Measurements from ENCODE around the gene OR52A5.
"Not testable (repeated sequence)": the region's sequence is repeated elsewhere in the genome, so short reads cannot be mapped to it uniquely, and the experiment has no call there.

Gene OR52A5

GRCh38 chr11:5154657-5155056 lies 16.5 kb upstream of the OR52A5 start, which contains the start of gene OR52A1:
Gene OR52A1 (minus strand): TSS chr11:5154757. CDS start chr11:5152369, 2,388 bp downstream.
- DNase-seq (ENCODE audit: low read depth in 2 of 2), result no peak
- no peak within 1 kb of the TSS for H3K4me3 ChIP-seq (replicated peaks in 1 of 2; ENCODE audit: low read depth in 2 of 2, low read length in 2 of 2)
- TF ChIP-seq, protein P1, sequence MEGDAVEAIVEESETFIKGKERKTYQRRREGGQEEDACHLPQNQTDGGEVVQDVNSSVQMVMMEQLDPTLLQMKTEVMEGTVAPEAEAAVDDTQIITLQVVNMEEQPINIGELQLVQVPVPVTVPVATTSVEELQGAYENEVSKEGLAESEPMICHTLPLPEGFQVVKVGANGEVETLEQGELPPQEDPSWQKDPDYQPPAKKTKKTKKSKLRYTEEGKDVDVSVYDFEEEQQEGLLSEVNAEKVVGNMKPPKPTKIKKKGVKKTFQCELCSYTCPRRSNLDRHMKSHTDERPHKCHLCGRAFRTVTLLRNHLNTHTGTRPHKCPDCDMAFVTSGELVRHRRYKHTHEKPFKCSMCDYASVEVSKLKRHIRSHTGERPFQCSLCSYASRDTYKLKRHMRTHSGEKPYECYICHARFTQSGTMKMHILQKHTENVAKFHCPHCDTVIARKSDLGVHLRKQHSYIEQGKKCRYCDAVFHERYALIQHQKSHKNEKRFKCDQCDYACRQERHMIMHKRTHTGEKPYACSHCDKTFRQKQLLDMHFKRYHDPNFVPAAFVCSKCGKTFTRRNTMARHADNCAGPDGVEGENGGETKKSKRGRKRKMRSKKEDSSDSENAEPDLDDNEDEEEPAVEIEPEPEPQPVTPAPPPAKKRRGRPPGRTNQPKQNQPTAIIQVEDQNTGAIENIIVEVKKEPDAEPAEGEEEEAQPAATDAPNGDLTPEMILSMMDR (IDR thresholded peaks at IDR 0.05; ENCODE audit: low read depth, low read length), result no peak

DNA sequence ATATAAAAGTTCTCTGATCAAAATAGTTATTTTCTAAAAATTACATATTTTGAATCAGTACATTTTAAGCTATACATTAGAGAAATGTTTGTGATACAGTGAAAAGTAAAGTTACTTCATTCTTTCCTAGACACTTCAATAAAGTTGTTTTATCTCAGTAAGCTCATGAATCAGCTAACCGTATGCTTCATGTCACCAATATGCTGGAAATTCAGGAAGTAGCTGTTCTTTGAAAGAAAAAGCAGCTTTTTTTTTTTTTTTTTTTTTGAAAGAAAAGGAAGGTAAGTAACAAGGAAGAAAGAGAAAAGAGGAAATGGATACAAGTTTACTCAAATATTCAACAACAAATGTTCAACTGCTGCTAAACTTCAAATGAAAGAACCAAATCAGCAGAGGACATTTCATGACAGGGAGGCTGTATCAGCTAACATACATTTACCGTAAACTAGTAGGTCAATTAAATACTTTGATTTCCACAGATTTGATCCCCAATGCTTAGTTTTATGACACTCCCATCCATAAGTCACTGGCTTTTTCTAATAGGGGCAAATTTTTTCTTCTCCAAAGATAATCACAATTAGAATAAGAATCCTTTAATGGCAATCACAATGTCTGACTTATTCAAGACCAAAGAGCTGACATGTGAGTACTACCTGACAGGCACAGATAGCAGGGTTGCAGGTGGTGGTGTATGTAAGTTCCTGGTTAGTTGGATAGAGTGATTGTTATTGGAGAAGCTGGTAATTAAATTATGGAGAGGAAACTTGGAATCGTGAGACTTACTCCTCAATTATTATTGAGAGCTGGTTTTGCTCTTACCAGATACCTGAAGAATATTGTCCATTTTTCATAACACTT lies 15.6 kb upstream of the OR52A5 start:
- H3K4me3 ChIP-seq (replicated peaks in 1 of 2; ENCODE audit: low read depth in 2 of 2, low read length in 2 of 2), result no peak overlapping the region
- TF ChIP-seq, protein P1 (IDR thresholded peaks at IDR 0.05; ENCODE audit: low read depth, low read length), result no peak
- no peak for DNase-seq (ENCODE audit: low read depth in 2 of 2)

GRCh38 chr11:5151713-5152153 lies 13.6 kb upstream of the OR52A5 start:
- no peak for DNase-seq (ENCODE audit: low read depth in 2 of 2)
- H3K4me3 ChIP-seq (replicated peaks in 1 of 2; ENCODE audit: low read depth in 2 of 2, low read length in 2 of 2), result no peak overlapping the region
- TF ChIP-seq, protein P1 (IDR thresholded peaks at IDR 0.05; ENCODE audit: low read depth, low read length), result no peak

DNA sequence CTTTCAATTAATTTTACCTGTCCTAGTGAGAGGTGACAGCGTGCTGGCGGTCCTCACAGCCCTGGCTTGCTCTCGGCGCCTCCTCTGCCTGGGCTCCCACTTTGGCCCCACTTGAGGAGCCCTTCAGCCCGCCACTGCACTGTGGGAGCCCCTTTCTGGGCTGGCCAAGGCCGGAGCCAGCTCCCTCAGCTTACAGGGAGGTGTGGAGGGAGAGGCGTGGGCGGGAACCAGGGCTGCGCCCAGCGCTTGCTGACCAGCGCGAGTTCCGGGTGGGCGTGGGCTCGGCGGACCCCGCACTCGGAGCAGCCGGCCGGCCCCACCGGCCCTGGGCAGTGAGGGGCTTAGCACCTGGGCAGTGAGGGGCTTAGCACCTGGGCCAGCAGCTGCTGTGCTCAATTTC lies 6.0 kb upstream of the OR52A5 start:
- not testable (repeated sequence) for H3K4me3 ChIP-seq (replicated peaks in 1 of 2; ENCODE audit: low read depth in 2 of 2, low read length in 2 of 2); DNase-seq (ENCODE audit: low read depth in 2 of 2)

GRCh38 chr11:5137014-5137413 lies 1.1 kb downstream of the OR52A5 start:
- TF ChIP-seq, protein P1 (IDR thresholded peaks at IDR 0.05; ENCODE audit: low read depth, low read length), result no peak
- DNase-seq (ENCODE audit: low read depth in 2 of 2), result no peak
- H3K4me3 ChIP-seq (replicated peaks in 1 of 2; ENCODE audit: low read depth in 2 of 2, low read length in 2 of 2), result no peak overlapping the region

- no peak for DNase-seq (ENCODE audit: low read depth in 2 of 2)
- H3K4me3 ChIP-seq (replicated peaks in 1 of 2; ENCODE audit: low read depth in 2 of 2, low read length in 2 of 2), result no peak overlapping the region
- TF ChIP-seq, protein P1 (IDR thresholded peaks at IDR 0.05; ENCODE audit: low read depth, low read length), result no peak
Measured at GRCh38 chr11:5136261-5136660, 1.9 kb downstream of the OR52A5 start.

DNA sequence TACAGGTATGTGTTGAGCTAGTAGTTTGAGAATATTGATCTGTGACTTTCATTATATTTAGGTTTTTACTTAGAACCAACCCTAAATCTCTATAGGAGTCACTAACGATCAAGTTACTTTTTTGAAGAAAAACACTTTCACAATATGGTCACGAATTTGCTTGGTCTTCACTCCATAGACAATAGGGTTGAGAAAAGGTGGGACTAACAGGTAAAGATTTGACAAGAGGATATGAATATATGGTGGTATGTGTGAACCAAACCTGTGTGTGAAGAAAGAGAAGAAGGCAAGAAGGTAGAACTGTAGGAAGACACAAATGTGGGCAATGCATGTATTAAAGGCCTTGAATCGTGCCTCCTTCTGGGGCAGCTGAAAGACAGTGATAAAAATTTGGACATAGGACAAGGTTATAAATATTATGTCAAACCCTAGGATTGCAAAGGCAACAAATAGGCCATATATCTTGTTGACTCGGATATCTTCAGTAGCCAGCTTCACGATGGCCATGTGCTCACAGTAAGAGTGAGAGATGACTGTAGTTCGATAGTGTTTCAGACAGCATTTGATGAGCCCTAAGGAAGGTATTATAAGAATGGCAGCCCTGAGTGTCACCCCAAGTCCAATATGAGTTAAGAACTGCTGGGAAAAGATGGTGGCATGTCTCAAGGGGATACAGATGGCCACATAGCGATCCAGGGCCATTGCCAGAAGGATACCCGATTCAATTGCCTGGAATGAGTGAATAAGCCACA lies 6.4 kb downstream of the OR52A5 start:
- H3K4me3 ChIP-seq (replicated peaks in 1 of 2; ENCODE audit: low read depth in 2 of 2, low read length in 2 of 2), result no peak overlapping the region
- no peak for DNase-seq (ENCODE audit: low read depth in 2 of 2)
- TF ChIP-seq, protein P1 (IDR thresholded peaks at IDR 0.05; ENCODE audit: low read depth, low read length), result no peak

Measured in cardiac fibroblast (primary cell).